SIG-M5 treated with dmso at 0.1 percent for 504 hours (cell line): Measurements from ENCODE around the gene HOXB4.

Experiments
- DNase-seq: peaks from one replicate; lab custom pipeline; 2025; ENCODE audit not compliant: unreplicated experiment; lab: John Stamatoyannopoulos, UW

HOXB4 gene

GRCh38 chr17:48575066-48575582 is 3.0 kb downstream of the HOXB4 start:
- no peak for DNase-seq

- DNase-seq: no peak
These were observed 3.6 kb downstream of the HOXB4 start for GRCh38 chr17:48574505-48575065.

GRCh38 chr17:48571826-48572417 is 6.2 kb downstream of the HOXB4 start:
- DNase-seq: no peak

GRCh38 chr17:48571024-48571818 is 6.9 kb downstream of the HOXB4 start:
- DNase-seq: no peak

DNA sequence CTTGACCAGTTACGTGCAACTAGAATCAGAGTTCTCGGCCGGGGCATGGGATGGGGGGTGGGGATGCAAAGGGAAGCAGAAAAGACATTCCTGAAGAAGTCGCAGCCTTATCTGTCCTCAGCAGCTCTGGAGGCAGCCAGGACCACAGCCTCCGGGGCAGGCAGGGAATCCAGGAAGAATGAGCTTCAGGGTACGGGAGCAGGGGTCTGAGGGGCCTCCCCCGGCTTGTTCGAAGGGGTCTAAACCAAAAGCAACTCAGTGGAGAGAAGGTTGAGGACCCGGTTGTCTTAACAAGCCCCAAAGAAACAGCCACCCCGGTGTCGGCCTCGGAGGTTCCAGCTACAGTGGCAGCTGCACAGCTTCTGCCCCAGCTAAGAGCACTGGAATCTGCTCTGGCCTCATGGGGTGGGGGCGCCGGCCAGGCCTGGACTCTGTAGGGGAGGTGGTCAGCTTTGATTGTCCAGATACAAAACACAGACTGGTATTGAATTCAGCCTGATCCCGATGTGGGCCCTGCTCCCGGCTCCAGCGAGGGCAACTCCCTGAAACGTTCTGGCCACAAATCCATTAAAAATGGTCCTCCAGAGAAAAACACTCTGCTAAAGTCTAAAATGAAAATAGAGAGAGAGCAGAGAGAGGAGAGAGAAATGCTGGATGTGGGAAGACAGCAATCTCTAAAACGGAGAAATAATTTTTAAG is 7.7 kb downstream of the HOXB4 start:
- no peak for DNase-seq

- DNase-seq: no peak
These were observed 8.4 kb downstream of the HOXB4 start for GRCh38 chr17:48569674-48570324.

- no peak for DNase-seq
These were observed 8.9 kb downstream of the HOXB4 start for GRCh38 chr17:48569240-48569582.

- no peak for DNase-seq
These were observed 9.5 kb downstream of the HOXB4 start for GRCh38 chr17:48568499-48569239.

DNA sequence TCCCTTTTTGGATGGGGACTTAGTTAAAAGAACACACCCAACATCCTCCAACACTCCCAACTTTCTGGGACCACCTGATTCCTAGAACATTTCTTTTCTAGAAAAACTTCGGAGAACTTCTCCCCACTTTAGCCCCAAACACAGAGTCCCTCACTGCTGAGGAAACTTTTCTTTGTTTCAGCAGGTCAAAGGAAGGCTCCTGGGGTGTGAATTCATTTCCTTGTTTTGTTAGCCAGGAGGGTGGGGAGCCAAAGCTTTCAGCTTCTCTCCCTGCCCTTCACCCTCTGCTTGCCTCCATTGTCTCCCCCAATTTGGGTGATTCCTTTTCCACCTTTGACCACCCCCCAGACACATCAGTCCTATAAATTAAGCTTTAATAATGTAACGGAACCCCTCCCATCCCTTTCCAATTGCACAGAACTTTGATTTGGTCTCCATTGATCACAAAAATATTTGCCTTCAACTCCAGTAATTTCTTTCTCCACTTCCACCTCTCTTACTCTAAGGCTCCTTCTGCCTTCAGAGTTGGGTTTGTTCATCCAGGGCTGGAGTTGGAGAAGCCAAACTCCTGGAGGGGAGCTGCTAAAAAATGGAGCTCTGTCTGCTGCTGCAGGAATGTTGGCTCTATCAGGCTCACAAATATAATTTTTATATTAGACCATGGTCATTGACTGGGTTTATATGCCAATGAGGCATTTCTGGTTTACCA is 10.3 kb downstream of the HOXB4 start:
- DNase-seq: no peak

- DNase-seq: no peak
These were observed 10.9 kb downstream of the HOXB4 start for GRCh38 chr17:48567209-48567608.

DNA sequence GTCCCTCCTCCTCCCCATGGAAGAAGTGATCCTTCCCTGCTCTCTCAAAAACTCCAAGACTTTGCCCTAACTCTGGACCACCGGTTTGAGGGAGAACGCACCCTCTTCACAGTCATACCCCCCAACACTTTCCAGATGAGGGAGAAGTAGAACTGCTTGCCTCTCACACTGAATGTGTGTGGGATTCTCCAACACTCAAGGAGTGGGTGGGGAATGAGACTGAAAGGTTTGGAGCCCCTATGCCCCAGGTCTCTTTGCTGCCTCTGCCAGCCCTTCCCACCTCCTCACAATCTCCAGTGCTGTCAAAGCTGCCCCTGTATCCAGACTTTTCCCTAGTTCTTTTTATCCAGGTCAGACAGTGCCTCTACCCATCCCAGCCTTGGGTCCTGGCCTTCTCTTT is 11.4 kb downstream of the HOXB4 start:
- DNase-seq: no peak

DNA sequence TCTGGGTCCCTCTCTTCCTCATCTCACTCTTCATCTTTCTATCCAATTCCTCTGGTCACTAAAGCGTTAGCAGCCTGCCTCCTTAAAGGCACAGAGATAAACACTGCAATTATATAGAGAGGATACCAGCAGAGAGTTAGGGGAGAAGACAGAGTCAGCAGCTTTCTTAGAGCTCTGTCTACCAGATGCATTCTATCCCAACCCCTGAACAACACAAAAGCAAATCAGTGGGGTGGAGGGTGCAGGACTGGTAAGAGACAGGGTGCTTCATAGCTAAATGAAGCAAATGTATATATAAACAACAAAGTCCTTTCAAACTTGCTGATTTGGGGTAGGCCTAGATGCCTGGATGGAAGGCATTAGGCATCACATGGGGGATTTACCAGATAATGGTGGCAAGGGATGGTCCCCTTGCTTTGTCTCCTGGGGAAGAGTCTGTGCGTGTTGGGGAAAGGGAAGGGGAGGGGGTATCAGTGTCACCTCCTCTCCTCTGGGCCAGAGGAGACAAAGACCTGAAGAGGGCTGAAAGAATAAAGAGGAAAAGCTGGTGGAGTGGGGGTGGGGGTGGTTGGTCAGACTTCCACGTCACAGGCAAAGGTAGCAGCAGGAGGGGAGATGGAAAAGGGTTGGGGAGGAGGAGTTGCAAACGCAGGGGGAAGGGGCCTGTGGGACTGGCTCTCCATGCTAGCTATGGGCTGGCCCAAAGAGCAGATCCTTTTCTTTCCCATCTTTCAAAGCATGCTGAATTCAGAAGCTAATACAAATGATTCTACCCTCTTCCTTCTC is 12.0 kb downstream of the HOXB4 start:
- no peak for DNase-seq

DNA sequence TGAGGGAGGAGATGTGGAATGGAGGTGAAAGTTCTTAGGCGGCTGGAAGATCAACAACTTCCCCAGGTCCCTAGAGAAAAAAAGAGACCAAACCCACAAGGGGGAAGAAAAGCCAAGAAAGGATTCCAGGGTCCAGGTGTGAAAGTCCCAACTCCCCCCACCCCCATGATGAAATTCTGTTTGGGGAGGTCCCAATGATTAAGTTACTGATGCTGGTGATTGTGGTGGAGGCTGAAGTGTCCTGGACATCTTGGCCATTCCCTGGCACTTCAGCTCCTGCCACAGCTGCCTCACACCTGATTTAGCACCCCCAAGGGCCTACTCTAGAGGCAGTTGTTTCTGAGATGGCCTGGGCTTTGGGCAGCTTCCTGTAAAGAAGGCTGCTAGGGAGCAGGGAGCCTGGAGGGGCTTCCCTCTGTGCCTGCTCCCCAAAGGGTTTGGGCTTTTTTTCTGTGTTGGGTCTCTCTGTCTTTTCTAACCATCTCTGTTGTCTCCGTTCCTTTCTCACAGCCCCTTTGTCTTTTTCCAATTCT is 13.1 kb downstream of the HOXB4 start:
- DNase-seq: no peak

DNA sequence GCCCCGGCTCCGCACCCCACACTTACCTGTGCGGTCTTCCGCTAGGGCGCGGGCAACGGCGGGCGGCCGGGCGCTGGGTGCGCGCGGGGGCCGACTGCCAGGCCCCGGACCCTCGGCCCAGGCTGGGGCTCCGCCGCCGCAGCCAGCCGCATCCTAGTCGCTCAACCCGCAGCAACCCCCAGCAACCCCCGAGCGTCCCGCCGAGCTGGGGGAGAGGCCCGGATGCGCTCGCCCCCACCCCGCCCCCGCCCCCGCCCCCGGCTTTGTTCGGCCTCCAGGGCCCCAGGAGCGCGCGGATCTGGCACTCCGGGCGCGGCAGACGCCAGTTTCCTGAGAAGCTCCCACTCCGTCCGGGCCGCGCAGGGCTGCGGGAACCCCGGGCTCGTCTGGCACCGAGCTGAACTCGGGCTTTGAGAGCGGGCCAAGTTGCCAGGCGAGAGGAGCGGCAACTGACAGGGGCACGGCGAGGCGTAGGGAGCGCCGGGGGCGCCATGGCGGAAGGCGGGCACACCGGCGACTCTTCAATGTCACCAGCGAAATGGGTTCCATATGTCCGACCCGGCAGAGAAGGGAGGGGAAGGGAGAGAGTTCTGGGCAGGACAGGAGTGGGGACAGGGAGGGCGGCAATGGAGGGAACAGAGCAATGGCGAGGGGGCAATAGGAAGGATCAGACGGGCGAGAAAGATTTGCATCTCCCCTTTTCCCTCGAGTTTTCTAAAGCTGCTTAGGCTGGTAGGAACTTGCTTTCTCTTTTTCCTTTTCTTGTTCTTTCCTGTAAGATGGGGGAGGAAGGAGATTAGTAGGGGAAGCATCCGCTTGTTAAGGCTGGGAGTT is 13.7 kb downstream of the HOXB4 start:
- DNase-seq: no peak

GRCh38 chr17:48563867-48564187 is 14.3 kb downstream of the HOXB4 start:
- no peak for DNase-seq

- DNase-seq: no peak
These were observed 14.7 kb downstream of the HOXB4 start for GRCh38 chr17:48563385-48563838.

DNA sequence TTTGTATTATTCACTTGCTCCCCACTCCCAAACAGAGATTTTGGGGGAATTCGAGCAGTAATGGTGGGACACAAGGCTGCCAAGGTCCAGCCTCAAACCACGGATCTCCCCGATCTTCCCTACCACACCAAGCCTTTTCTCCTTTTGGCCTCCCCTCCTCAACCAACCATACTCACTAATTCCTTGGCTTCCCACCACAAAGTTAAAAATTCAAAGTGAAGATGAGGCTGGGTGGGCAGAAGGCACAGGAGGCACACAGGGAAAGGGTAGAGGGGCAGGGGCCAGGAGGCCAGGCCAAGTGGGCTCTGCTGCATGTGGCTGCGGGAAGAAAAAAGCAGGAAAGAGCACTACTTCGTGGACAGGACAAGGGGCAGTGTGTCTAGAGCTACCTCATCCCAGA is 15.2 kb downstream of the HOXB4 start:
- DNase-seq: no peak
